ENCODE results near the gene LDB2.

LDB2 gene

GRCh38 chr4:16884673-16885460 lies 13.6 kb downstream of the LDB2 start:
- DNase-seq (ENCODE audit: low read depth) = no peak

GRCh38 chr4:16883806-16884205 lies 14.6 kb downstream of the LDB2 start:
- DNase-seq (ENCODE audit: low read depth) = no peak

- no peak for DNase-seq (ENCODE audit: low read depth)
These were observed 17.1 kb downstream of the LDB2 start for GRCh38 chr4:16881151-16881884.

- DNase-seq (ENCODE audit: low read depth) = no peak
These were observed 23.0 kb downstream of the LDB2 start for GRCh38 chr4:16875487-16875886.

GRCh38 chr4:16869594-16870245 lies 28.7 kb downstream of the LDB2 start:
- no peak for DNase-seq (ENCODE audit: low read depth)

GRCh38 chr4:16868674-16869073 lies 29.8 kb downstream of the LDB2 start:
- DNase-seq (ENCODE audit: low read depth) = no peak

GRCh38 chr4:16867827-16868226 lies 30.6 kb downstream of the LDB2 start:
- DNase-seq (ENCODE audit: low read depth) = no peak

- DNase-seq (ENCODE audit: low read depth) = no peak
These were observed 31.5 kb downstream of the LDB2 start for GRCh38 chr4:16866974-16867373.

GRCh38 chr4:16865897-16866283 lies 32.6 kb downstream of the LDB2 start:
- DNase-seq (ENCODE audit: low read depth) = no peak

- no peak for DNase-seq (ENCODE audit: low read depth)
These were observed 33.1 kb downstream of the LDB2 start for GRCh38 chr4:16865209-16865896.

- DNase-seq (ENCODE audit: low read depth) = no peak
These were observed 34.2 kb downstream of the LDB2 start for GRCh38 chr4:16864199-16864598.

- DNase-seq (ENCODE audit: low read depth) = no peak
These were observed 35.7 kb downstream of the LDB2 start for GRCh38 chr4:16862697-16863096.

GRCh38 chr4:16860516-16860915 lies 37.9 kb downstream of the LDB2 start:
- DNase-seq (ENCODE audit: low read depth) = no peak

- no peak for DNase-seq (ENCODE audit: low read depth)
These were observed 39.4 kb downstream of the LDB2 start for GRCh38 chr4:16859031-16859430.

GRCh38 chr4:16858275-16858752 lies 40.1 kb downstream of the LDB2 start:
- DNase-seq (ENCODE audit: low read depth) = no peak

GRCh38 chr4:16857425-16857824 lies 41.0 kb downstream of the LDB2 start:
- DNase-seq (ENCODE audit: low read depth) = no peak

GRCh38 chr4:16853640-16854039 lies 44.8 kb downstream of the LDB2 start:
- DNase-seq (ENCODE audit: low read depth) = no peak

GRCh38 chr4:16852644-16853043 lies 45.8 kb downstream of the LDB2 start:
- DNase-seq (ENCODE audit: low read depth) = no peak

GRCh38 chr4:16852228-16852627 lies 46.2 kb downstream of the LDB2 start:
- no peak for DNase-seq (ENCODE audit: low read depth)

GRCh38 chr4:16846540-16847117 lies 51.8 kb downstream of the LDB2 start:
- DNase-seq (ENCODE audit: low read depth) = no peak

GRCh38 chr4:16844816-16845586 lies 53.4 kb downstream of the LDB2 start:
- DNase-seq (ENCODE audit: low read depth) = no peak
